ENCODE measurements around the gene CD48.

CD48 gene

GRCh38 chr1:160642281-160642644 is 69.4 kb downstream of the CD48 start:
- DNase-seq (ENCODE audit: extremely low read depth, low read depth) = no peak
- TF ChIP-seq CTCF (IDR thresholded peaks at IDR 0.05; ENCODE audit: low read depth, low read length) = no peak

- TF ChIP-seq CTCF (IDR thresholded peaks at IDR 0.05; ENCODE audit: low read depth, low read length) = no peak
- no peak for DNase-seq (ENCODE audit: extremely low read depth, low read depth)
Measured at GRCh38 chr1:160641323-160642280, 70.0 kb downstream of the CD48 start.

- no peak for TF ChIP-seq CTCF (IDR thresholded peaks at IDR 0.05; ENCODE audit: low read depth, low read length)
- no peak for DNase-seq (ENCODE audit: extremely low read depth, low read depth)
Measured at GRCh38 chr1:160640359-160641123, 71.1 kb downstream of the CD48 start.

DNA sequence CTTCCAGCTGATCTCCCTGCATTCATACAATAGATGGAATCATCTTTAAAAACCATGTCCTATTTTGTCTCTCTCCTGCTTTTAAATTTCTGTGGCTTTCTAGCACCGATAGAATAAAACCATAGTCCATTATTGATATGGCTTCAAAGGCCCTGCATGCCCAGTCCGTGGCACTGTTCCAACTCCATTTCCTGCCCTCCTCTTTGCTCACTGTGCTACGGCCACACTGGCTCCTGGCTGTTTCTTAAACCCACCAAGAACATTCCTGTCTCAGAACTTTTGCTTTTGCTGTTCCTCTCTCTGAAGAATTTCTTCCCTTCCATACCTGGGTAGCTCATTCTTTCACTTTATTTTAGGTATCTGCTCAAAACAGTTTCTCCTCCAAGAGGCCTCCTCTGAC is 72.0 kb downstream of the CD48 start:
- no peak for DNase-seq (ENCODE audit: extremely low read depth, low read depth)

GRCh38 chr1:160638926-160639325 is 72.7 kb downstream of the CD48 start:
- no peak for TF ChIP-seq CTCF (IDR thresholded peaks at IDR 0.05; ENCODE audit: low read depth, low read length)
- DNase-seq (ENCODE audit: extremely low read depth, low read depth) = no peak

More for the DNA sequence above, 72.0 kb downstream of the CD48 start:
- TF ChIP-seq CTCF (IDR thresholded peaks at IDR 0.05; ENCODE audit: low read depth, low read length) = no peak

DNA sequence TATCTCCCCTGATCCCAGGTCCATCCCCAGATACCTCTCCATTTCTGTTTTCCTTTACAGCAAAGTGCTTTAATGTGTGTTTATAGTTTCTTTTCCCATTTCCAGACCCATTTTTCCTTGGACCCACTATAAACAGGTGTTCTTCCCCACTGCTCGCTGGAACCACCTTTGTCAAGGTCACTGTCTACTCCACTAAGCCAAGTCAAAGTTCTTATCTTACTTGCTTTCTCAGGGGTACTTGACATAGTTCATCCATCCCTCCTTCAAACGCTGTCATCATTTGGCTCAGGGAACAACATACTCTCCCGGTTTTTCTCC is 73.1 kb downstream of the CD48 start:
- no peak for TF ChIP-seq CTCF (IDR thresholded peaks at IDR 0.05; ENCODE audit: low read depth, low read length)

More for the DNA sequence above, 73.1 kb downstream of the CD48 start:
- DNase-seq (ENCODE audit: extremely low read depth, low read depth) = no peak
